ENCODE results near the gene HMG20B. TPM values are rescaled to one million over a fixed set of nuclear protein-coding genes. Genes with fewer than 3 reads are reported as not detected.

The HMG20B gene
- total and polyA plus RNA-seq, 2 of the 8 experiments (the other 6 are each of a cell fraction or from before 2014, with no cell fraction given) = 42.9 to 74.2 TPM

DNA sequence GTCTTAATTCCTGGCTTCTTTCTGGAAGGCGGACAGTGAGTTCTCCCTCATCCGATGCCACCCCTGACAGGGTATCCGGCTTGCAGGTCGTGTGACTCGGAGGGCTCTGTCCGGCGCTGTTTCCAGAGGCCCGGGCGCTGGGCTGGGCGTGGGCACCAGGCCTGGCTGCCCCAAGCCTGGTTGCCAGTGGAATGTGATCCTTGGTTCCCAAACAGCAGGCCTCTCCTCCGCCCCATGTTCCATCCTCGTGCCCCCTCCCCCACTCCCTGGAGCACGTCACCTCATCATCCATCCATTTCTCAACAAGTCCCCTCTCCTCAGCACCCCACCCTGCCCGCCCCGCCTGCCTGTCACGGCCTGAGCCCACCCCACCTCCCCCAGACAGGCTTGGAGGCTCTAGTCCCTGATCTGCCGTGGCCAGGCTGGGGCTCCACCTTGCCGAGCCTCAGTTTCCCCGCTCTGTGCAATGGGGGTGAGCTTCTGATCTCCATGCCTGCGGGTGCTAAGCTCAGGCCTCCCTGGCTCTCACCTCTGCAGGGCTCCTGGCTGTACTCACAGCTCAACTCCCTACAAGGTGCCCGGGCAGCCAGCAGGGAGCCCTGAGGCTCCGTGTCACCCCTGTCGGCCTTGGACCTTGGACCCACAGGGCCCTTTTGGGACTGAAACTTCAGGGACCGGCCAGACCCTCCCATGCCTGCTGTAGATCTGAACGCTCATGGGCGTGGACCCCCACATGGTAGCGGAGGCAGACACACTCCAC is 31.7 kb downstream of the HMG20B start:
- POLR2A ChIA-PET (ENCODE audit: partially characterized antibody) = interaction anchor here (0.7 to 0.9 kb wide), 3 partner anchors 31 to 380 kb away, joined by 3 to 4 read pairs (median 3); no protein-coding TSS in a partner anchor
- Histone ChIP-seq H2BK20ac (ENCODE audit: low read length) (no peak overlapping the region), H3K18ac (ENCODE audit: extremely low read depth, low read length) (no peak overlapping the region), H3K9me3 (ENCODE audit: insufficient read depth in 2 of 2, low read depth in 1 of 2, low read length in 1 of 2) (no peaks in the 10 kb centered on the region), H3K79me2 (ENCODE audit: control insufficient read depth in 1 of 2, insufficient read depth in 2 of 2, low read length in 2 of 2) (no peaks in the 10 kb centered on the region), H3K79me1 (ENCODE audit: low read depth, low read length) (no peaks in the 10 kb centered on the region), H3K4me3 (ENCODE audit: extremely low read depth in 1 of 4, insufficient read depth in 2 of 4, low read depth in 3 of 4, low read length in 4 of 4) (no peak overlapping the region), H4K8ac (ENCODE audit: extremely low read depth, insufficient read depth, low read length) (no peak overlapping the region; the same call in 1 of the 2 replicates), H2AK5ac (ENCODE audit: low read depth, low read length) (no peak overlapping the region; the same call in 1 of the 2 replicates), H3K56ac (replicated peaks; ENCODE audit: insufficient read length, low read depth, low read length) (no peak overlapping the region), H4K5ac (ENCODE audit: insufficient read length, low read depth, low read length) (no peak overlapping the region), H2AFZ (ENCODE audit: low read length) (no peak overlapping the region), H3K4ac (replicated peaks; ENCODE audit: insufficient read length, low read depth, low read length) (no peak overlapping the region), H3K4me2 (ENCODE audit: insufficient read depth in 1 of 2, low read depth in 2 of 2, low read length in 2 of 2) (no peak overlapping the region), H3K14ac (ENCODE audit: insufficient read length) (no peak overlapping the region), H3K27me3 (replicated peaks in 1 of 4; ENCODE audit: control insufficient read depth in 3 of 4, extremely low read depth in 1 of 4, insufficient read depth in 3 of 4, low read length in 3 of 4) (peaks cover 0 to 16% (median 13%) of the 10 kb centered on the region in 4 experiments; a peak in 5 of 7 replicates), H3K36me3 (ENCODE audit: control insufficient read depth in 2 of 4, insufficient read depth in 4 of 4, low read length in 3 of 4) (no peaks in the 10 kb centered on the region), H3K23ac (ENCODE audit: insufficient read length) (no peak overlapping the region), H3K27ac (ENCODE audit: low read depth, low read length) (no peak overlapping the region), H4K20me1 (replicated peaks in 1 of 2; ENCODE audit: control insufficient read depth in 1 of 2, insufficient read depth in 2 of 2, low read length in 2 of 2) (peaks cover 0 to 3% of the 10 kb centered on the region in 2 experiments), H4K91ac (replicated peaks; ENCODE audit: insufficient read length, low read length) (no peak overlapping the region), H2BK12ac (ENCODE audit: low read depth, low read length) (no peak overlapping the region), H3K9ac (replicated peaks in 1 of 4; ENCODE audit: extremely low read depth in 1 of 4, low read depth in 3 of 4, low read length in 3 of 4) (no peak overlapping the region), H3K4me1 (replicated peaks in 1 of 4; ENCODE audit: control insufficient read depth in 3 of 4, insufficient read depth in 4 of 4, low read length in 3 of 4) (peaks cover 3 to 14% (median 12%) of the 10 kb centered on the region in 4 experiments), H2BK15ac (ENCODE audit: low read length) (no peak overlapping the region), H3K23me2 (ENCODE audit: low read depth, low read length) (peaks cover 18% of the 10 kb centered on the region; the same call in 1 of the 2 replicates), H2BK5ac (ENCODE audit: low read depth, low read length) (no peak overlapping the region), H2BK120ac (replicated peaks; ENCODE audit: low read depth, low read length) (no peak overlapping the region)
- DNase-seq (ENCODE audit: low read depth in 1 of 2, low spot score in 2 of 2) (no peak), FAIRE-seq (no peak)
- 91% methylated on average over 20 of the region's 27 CpGs; no CpG with 5 or more reads in 1 of the 2 experiments for WGBS, 2 experiments (ENCODE audit: extremely low coverage in 1 of 2, insufficient coverage in 1 of 2, insufficient read length in 1 of 2, insufficient replicate concordance in 2 of 2, low coverage in 1 of 2, low lambda C conversion rate in 2 of 2, missing lambda C conversion rate in 1 of 2)
- CTCF ChIA-PET (ENCODE audit: partially characterized antibody) = interaction anchor here (0.7 to 3.0 kb wide), 8 partner anchors 11 to 1814 kb away, joined by 3 to 10 read pairs (median 3); partner anchors contain the start of gene GIPC3
- TF ChIP-seq EP300 (IDR thresholded peaks at IDR 0.05; ENCODE audit: borderline replicate concordance in 1 of 2, low read depth in 2 of 2, low read length in 2 of 2) (no peak), HDAC6 (IDR thresholded peaks at IDR 0.05; ENCODE audit: low read depth, low read length) (no peak), CBX5 (IDR thresholded peaks at IDR 0.05; ENCODE audit: low read depth, low read length) (no peak), BRCA1 (IDR thresholded peaks at IDR 0.05; ENCODE audit: low read depth, low read length) (no peak), GTF2F1 (IDR thresholded peaks at IDR 0.05; ENCODE audit: borderline replicate concordance, low read depth, low read length) (no peak)
